Activated naive CD8-positive, alpha-beta T cell (primary cell): Measurements from ENCODE around the gene LRG1.

Experiments used
- H3K27ac Mint-ChIP-seq: one replicate; pipeline ENCODE4 v1.8.0; 2021; ENCODE audit warnings: mixed read lengths
- H3K27me3 Mint-ChIP-seq: one replicate; pipeline ENCODE4 v1.8.0; 2021; ENCODE audit warnings: mixed read lengths
- H3K36me3 Mint-ChIP-seq: one replicate; pipeline ENCODE4 v1.8.0; 2021; ENCODE audit warnings: mixed read lengths
- H3K4me1 Mint-ChIP-seq: one replicate; pipeline ENCODE4 v1.8.0; 2021; ENCODE audit warnings: low read depth, mixed read lengths
- H3K4me3 Mint-ChIP-seq: one replicate; pipeline ENCODE4 v1.8.0; 2021; ENCODE audit warnings: mild to moderate bottlenecking, mixed read lengths
- H3K9me3 Mint-ChIP-seq: one replicate; pipeline ENCODE4 v1.8.0; 2021; ENCODE audit warnings: low read depth, mixed read lengths

LRG1 gene, protein sequence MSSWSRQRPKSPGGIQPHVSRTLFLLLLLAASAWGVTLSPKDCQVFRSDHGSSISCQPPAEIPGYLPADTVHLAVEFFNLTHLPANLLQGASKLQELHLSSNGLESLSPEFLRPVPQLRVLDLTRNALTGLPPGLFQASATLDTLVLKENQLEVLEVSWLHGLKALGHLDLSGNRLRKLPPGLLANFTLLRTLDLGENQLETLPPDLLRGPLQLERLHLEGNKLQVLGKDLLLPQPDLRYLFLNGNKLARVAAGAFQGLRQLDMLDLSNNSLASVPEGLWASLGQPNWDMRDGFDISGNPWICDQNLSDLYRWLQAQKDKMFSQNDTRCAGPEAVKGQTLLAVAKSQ

DNA sequence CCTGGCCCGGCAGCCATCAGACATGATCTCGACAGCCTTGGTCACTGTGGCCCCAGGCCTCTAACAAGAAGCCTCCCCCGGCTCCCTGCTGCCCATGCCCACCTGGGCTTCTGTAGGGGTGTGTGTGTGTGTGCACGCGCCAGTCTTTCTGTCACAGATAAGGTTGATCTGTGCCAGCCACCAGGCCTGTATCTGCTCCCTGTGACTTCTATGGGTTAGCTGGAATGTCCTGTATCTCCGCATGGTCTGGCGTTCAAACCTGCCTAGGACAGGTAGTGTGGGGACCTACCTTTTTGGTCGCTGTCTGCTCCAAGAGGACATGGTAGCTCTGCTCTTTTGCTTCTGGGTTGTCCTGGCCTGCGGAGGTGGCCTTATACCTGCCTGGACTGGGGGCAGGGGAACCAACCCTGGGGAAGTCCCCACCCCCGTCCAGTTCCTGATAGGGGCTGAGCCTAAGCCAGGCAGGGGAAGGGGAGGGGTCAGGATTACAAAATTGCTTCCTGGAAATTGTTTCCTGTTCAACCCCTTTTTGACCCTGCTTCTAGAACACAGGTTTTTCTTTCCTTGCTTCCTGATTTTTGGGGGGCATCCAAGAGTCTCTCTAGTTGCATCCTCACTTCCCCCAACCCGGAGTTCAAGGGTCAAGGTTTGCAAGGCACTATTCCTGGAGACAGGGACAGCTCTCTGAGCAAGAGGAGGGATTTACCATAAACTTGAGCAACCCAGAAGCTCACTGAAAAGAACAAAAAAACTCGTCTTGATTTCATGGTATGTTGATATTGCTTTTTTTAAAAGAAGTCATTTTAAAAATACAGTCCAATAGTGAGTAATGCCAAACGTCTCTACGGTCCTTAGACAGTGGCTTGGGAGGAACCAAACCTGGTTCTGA is at the start of gene LRG1:
LRG1 (minus strand) TSS at position 344 of the 889 bp plus-strand sequence; CDS start at position 321, 23 bp downstream.
- no peaks in the 10 kb centered on the region for H3K36me3 Mint-ChIP-seq
- no peak within 1 kb of the TSS for H3K4me3 Mint-ChIP-seq
- H3K9me3 Mint-ChIP-seq = no peaks in the 10 kb centered on the region
- no peak within 1 kb of the TSS for H3K27ac Mint-ChIP-seq
- peaks cover 10% of the 10 kb centered on the region for H3K4me1 Mint-ChIP-seq
- no peaks in the 10 kb centered on the region for H3K27me3 Mint-ChIP-seq

DNA sequence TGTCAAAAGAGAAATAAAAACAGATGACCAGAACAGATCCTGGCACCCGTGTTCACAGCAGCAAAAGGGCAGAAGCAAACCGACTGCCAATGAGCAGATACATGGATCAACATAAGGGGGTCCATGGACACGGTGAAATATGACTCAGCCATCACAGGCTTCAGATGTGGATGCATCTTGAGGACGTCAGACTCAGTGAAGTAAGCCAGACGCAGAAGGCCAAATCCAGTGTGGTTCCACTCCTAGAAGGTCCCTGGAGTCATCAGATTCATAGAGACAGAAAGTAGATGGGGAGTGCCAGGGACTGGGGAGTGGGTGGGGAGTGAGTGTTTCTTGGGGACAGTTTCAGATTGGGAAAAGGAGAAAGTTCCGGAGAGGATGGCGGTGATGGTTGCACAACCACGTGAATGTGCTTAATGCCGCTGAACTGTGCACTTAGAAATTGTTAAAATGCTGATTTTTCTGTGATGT is 48.5 kb upstream of the LRG1 start:
- Mint-ChIP-seq H3K9me3 (no peaks in the 10 kb centered on the region), H3K4me3 (no peak overlapping the region), H3K27me3 (peaks cover 26% of the 10 kb centered on the region), H3K4me1 (peaks cover 7% of the 10 kb centered on the region), H3K27ac (no peak overlapping the region), H3K36me3 (no peaks in the 10 kb centered on the region)

DNA sequence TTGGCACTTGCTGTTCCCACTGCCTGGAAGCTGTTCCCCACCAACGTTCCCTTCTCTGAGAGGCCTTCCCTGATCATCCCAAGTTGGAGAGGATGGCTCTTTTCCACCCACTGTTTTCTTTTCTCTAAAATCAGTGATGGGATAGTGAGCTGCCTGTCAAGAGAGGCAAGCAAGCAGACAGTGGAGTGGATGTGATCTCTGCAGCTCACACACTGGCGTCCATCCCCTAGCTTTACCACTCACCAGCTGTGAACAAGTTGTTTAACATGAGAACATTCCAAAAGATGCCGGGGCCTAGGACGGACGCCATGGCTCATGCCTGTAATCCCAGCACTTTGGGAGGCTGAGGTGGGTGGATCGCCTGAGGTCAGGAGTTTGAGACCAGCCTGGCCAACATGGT is 47.7 kb upstream of the LRG1 start:
- Mint-ChIP-seq H3K4me1 (peaks cover 7% of the 10 kb centered on the region), H3K27me3 (peaks cover 24% of the 10 kb centered on the region), H3K9me3 (no peaks in the 10 kb centered on the region), H3K4me3 (no peak overlapping the region), H3K36me3 (no peaks in the 10 kb centered on the region), H3K27ac (no peak overlapping the region)

DNA sequence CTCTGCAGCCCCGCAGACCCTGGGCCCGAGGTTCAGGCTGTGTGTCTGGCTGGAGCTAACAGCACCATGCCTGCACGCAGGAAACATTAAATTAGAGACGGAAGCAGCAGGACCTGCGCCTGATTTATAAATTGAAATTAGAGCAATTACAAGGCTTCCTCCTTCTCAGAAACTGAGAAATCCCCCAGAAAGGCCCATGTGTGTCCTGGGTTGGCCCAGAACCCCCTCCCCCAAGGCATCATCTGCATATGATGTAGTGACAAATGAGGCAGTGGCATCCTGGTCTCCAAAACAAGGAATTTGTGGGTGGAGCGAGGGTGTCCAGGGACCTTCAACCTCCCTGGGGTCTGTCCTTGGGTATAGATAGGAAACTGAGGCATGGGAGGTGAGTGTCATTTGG is 46.9 kb upstream of the LRG1 start:
- Mint-ChIP-seq H3K4me1 (peaks cover 15% of the 10 kb centered on the region), H3K27me3 (peaks cover 30% of the 10 kb centered on the region), H3K4me3 (no peak overlapping the region), H3K27ac (no peak overlapping the region), H3K36me3 (no peaks in the 10 kb centered on the region), H3K9me3 (no peaks in the 10 kb centered on the region)

DNA sequence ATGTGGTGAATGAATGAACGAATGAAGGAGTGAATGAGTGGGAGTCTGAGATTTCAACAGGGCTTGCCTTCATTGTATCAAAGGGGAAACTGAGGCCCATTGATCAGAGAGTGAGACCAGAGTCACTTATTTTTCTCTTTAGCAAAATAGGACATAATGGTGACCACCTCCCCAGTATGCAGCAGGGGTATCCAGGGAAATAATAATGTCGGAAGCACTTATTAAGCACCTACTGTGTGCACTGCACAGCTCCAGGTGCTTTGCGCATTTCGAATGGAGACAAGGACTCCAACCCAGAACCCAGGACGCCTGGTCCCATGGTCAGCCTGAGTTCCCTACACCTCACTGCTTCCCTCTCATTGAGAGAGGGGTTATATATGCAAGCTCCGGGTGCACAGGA is 46.4 kb upstream of the LRG1 start:
- Mint-ChIP-seq H3K27ac (no peak overlapping the region), H3K4me1 (peaks cover 15% of the 10 kb centered on the region), H3K9me3 (no peaks in the 10 kb centered on the region), H3K27me3 (peaks cover 27% of the 10 kb centered on the region), H3K4me3 (no peak overlapping the region), H3K36me3 (no peaks in the 10 kb centered on the region)

DNA sequence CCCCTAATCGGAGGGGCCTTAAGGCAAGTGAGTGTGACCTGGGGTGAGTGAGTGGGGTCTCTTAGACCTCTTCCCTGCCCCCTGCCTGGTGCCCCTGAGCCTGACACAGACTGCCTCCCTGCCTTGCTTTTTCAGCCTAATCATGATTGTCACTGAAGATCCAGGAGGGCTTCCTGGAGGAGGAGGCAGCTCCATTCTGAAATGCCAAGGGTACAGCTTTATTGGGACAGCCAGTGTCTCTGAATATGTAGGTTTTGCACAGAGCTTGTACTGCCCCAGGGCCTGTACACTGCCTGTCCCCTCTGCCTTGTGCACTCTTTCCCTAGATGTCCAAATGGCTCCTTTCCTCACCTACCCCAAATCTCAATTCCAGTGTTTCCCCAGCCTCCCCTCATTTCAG is 45.7 kb upstream of the LRG1 start:
- no peaks in the 10 kb centered on the region for H3K9me3 Mint-ChIP-seq
- no peaks in the 10 kb centered on the region for H3K36me3 Mint-ChIP-seq
- no peak overlapping the region for H3K4me3 Mint-ChIP-seq
- no peak overlapping the region for H3K27ac Mint-ChIP-seq
- peaks cover 15% of the 10 kb centered on the region for H3K4me1 Mint-ChIP-seq
- peaks cover 27% of the 10 kb centered on the region for H3K27me3 Mint-ChIP-seq

DNA sequence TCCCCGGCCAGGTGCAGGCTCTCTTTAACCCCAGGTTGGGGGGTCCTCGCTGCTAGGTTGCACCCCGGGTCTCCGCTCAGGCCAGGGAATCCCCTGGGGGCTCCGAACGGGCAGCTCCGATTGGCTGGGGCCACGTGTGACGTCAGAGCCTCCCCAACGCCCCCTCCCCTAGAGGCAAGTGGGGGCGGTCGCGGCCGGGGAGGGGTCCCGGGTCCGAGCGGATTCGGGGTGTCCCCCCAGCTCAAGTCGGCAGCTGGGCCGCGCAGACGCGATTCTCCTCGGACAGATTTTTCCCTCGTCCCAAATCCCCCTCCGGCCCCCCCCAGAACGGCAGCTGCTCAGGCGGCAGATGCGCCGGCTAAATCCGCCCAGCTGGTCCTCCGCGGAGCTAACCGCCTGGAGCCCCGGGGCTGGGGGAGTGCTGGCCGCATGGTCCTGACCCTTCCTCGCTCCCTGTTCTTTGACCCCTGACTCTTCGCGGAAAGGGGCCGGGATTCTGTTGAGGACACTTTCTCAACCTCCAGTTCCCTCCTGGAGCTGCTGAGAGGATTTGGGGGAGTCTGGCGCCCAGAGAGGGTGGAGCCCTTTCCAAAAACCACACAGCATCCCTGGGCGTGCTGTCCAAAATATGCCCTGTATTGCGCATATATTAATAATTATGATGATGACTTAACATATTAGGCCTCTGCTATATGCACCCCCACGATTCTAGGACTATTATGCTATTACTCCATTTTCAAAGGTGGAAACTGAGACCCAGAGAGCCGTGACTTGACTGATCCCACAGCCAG is 45.0 kb upstream of the LRG1 start:
- Mint-ChIP-seq H3K36me3 (no peaks in the 10 kb centered on the region), H3K9me3 (no peaks in the 10 kb centered on the region), H3K27ac (no peak overlapping the region), H3K4me1 (peaks cover 15% of the 10 kb centered on the region), H3K27me3 (peaks cover 27% of the 10 kb centered on the region), H3K4me3 (peak overlapping the region; percentile 35)

DNA sequence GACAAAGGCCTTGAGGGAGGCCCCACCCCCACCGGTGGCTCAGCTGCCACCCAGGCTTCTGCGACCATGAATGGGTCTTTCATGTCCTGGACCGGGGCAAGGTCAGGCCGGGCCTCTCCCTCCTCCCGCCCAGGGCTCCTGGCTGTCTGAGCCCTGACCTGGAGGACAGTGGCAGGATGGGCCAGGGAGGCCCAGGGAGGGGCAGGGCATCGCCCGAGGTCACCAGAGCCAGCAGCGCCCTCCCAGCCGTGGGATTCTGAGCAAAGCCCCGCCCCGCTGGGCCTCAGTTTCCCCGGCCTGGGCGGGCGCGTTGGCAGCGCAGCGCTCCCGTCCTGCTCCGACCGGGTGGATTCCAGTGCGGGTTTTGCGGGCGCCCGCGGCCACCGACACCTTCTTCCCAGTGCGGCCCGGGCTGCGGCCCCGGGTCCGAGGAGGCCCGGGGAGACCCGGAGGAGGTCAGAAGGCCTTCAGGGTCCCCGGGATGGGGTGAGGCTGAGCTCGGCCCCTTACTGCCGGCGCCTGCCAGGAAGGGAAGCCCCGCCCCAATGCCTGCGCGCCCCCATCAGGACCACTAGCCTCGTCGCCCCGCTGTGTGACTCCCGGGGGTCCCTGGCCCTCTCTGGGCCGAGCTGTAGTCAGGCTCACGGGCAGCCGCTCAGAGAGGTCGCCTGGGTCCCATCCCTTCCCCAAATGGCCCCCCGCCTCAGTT is 44.3 kb upstream of the LRG1 start:
- H3K4me3 Mint-ChIP-seq = no peak overlapping the region
- peaks cover 30% of the 10 kb centered on the region for H3K27me3 Mint-ChIP-seq
- H3K27ac Mint-ChIP-seq = no peak overlapping the region
- H3K4me1 Mint-ChIP-seq = peaks cover 15% of the 10 kb centered on the region
- no peaks in the 10 kb centered on the region for H3K9me3 Mint-ChIP-seq
- H3K36me3 Mint-ChIP-seq = no peaks in the 10 kb centered on the region

DNA sequence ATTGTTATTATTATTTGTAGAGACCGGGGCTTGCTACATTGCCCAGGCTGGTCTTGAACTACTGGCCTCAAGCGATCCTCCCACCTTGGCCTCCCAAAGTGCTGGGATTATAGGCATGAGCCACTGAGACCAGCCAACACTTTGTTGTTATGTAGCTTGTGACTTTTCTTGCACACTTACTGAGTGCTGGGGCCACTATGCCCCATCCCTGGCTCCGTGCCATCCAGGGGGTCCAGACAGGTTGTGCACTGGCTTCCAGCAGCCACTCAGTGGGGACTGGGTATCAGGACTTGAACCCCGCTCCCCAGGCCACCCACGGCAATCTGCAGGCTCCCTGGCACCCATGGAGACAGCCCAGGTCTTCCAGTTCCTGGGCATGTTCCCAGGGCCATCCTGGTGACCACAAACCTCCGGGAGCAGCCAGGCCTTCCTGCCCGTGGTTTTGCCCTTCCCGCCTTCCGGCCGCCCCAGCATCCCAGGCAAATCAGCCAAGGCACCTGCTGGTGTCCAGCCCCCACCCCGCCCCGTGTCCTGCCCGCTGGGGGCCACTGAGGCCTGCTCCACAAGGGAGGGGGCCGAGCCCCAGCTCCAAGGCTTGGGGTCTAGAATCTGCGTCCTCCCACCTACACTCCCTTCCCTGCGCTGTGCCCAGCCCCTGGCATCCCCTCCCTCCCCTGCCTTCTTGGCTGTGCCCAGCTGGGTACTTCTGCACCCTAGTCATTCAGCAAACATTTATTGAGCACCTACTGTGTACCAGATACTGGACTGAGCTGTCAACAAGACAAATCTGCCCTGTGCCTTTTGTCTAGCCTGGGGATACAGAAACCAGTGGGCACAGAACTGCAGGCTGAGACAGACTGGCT is 43.4 kb upstream of the LRG1 start:
- no peaks in the 10 kb centered on the region for H3K36me3 Mint-ChIP-seq
- peaks cover 35% of the 10 kb centered on the region for H3K27me3 Mint-ChIP-seq
- peaks cover 15% of the 10 kb centered on the region for H3K4me1 Mint-ChIP-seq
- H3K27ac Mint-ChIP-seq = no peak overlapping the region
- no peaks in the 10 kb centered on the region for H3K9me3 Mint-ChIP-seq
- peak overlapping the region; percentile 42 for H3K4me3 Mint-ChIP-seq

DNA sequence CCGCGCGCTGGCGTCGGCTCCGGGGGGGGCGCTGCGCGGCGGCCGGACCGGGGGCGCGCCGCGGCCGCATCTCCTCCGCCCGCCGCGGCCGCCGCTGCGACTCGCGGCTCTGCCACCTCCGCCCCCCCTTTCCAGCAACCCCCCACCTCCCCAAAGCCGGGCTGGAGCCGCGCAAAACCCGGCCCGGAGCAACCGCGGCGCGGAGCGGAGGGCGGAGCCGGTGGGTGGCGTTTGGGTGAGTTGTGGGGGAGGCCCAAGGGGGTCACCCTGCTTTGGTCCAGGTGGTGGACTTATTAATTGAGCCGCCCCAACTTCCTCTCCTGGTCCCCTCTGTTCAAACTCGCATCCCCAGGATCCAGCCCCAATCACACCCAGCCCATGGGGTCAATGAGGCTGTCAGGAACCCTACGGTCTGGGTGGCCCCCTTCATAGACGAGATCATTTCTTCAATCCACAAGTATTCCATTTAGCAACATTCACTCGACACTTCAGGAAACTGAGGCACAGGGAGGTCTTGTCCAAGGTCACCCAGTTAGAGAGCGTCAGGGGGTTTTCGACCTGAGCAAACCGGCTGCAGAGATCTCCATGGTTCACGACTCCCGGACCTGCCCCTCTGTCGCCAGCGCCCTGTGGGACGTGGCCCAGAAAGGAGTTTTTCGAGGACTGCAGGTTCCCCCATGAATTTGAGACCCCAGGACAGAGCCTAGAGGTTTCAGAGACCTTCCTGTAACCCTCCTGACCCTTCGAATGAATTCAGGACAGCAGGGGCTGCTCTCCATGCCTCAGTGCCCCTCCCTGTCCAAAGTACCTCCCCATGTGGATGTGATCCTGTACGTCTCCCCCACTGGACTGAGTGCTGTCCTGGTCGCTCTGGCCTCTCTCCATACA is 42.1 kb upstream of the LRG1 start:
- Mint-ChIP-seq H3K9me3 (no peaks in the 10 kb centered on the region), H3K4me3 (peak overlapping the region; percentile 81), H3K4me1 (peaks cover 15% of the 10 kb centered on the region), H3K27ac (no peak overlapping the region), H3K27me3 (peaks cover 32% of the 10 kb centered on the region), H3K36me3 (no peaks in the 10 kb centered on the region)

DNA sequence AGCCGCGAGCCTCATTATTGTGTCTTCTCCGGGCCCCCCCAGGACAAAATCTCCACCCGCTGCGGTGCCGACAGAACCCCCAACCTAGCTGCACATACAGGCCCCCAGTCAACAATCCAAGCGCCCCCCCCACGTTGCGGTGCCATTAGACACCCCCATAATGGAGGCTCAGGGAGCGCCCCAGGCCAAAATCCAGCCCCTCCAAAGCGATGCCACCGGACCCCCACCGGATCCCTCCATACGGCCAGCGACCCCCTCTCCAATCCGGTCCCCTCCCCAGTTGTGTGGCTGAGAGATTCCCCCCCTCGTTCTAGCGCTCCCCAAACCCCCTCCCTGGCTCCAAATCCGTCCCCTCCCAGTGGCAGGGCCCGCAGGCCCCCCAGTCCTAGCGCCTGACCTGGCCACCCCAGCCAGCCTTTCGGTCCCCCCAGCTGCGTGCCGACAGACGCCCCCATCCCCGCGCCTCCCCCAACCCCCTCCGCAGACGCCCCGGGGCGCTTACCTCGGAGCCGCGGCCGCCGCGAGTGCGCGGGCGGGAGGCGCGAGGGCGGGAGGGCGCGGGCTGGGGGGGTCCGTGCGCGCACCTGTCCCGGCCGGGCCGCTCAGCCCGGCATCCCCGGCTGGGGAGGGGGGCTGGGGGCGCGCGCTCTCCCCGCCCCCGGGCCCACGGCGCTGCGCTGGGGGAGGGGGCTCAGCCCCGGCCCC is 41.3 kb upstream of the LRG1 start:
- Mint-ChIP-seq H3K27ac (no peak overlapping the region), H3K9me3 (no peaks in the 10 kb centered on the region), H3K36me3 (no peaks in the 10 kb centered on the region), H3K4me3 (no peak overlapping the region), H3K27me3 (peaks cover 37% of the 10 kb centered on the region), H3K4me1 (peaks cover 15% of the 10 kb centered on the region)

DNA sequence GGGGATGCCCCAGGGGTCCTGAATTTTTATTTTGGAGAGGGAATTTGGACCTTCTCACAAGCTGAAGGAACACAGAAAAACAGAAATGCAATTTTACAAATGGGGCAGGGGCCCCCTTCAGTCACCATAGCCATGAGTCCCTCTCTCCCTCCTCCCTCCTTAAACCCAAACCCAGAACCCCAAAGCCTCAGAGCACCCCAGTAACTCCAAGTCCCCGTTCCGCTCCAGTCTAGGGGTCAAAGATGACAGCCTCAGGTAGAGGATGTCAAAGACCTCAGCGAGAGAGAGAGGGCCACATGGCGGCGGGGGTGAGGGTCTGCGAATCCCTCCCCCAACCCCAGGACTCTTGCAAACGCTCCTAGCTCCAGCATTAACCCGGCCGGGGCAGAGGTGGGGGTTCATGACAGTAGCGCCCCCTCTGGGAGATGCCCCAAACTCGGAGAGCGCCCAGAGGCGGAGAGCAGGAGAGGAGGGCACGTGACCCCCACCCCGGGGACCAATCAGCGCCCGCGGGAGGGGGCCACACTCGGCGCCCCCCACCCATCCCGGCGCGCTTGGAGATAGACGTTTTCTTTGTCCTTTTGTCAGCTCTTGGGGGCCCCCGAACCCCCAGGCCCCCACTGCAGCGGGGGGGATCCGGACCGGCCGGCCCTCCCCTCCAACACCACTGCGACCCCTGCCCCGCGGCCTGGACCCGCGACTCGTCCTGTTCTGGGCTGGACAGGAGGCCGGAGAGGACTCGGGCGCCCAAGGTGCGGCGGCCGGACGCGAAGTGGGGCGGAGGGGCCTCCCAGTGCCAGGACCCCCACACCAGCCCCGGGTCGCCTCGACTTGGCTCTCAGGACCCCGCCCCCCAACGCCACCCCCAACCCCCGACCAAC is 40.4 kb upstream of the LRG1 start:
- Mint-ChIP-seq H3K4me1 (peaks cover 13% of the 10 kb centered on the region), H3K9me3 (no peaks in the 10 kb centered on the region), H3K27me3 (peaks cover 35% of the 10 kb centered on the region), H3K27ac (no peak overlapping the region), H3K4me3 (peak overlapping the region; percentile 44), H3K36me3 (no peaks in the 10 kb centered on the region)
